ENCODE data around the gene WDR64. TPM values are rescaled to one million over a fixed set of nuclear protein-coding genes. Genes with fewer than 3 reads are reported as not detected.

Gene WDR64
- total and polyA plus RNA-seq, 2 of the 13 experiments (the other 11 are each of a cell fraction or from before 2014, with no cell fraction given): not detected

- peak; percentile 92; the same call in 1 of the 2 replicates for TF ChIP-seq ZFP91 (CRISPR knock-in tag; IDR thresholded peaks at IDR 0.05; ENCODE audit: borderline replicate concordance)
- TF ChIP-seq ZNF205 (CRISPR knock-in tag; IDR thresholded peaks at IDR 0.05): no peak; the same call in 1 of the 2 replicates
- TF ChIP-seq ZNF672 (CRISPR knock-in tag; IDR thresholded peaks at IDR 0.05): no peak
- no peak for TF ChIP-seq PAXIP1 (CRISPR knock-in tag; conservative IDR thresholded peaks at IDR 0.05)
- TF ChIP-seq PLRG1 (conservative IDR thresholded peaks at IDR 0.05): no peak
- no peak for TF ChIP-seq KLF11 (CRISPR knock-in tag; IDR thresholded peaks at IDR 0.05)
- TF ChIP-seq WIZ (CRISPR knock-in tag; IDR thresholded peaks at IDR 0.05): 0 out of 2 replicates have a peak, but pooled peaks have one; percentile 35
- TF ChIP-seq GATA4 (IDR thresholded peaks at IDR 0.05; ENCODE audit: borderline replicate concordance, low read depth): no peak
- peak; percentile 8; the same call in 1 of the 2 replicates for TF ChIP-seq ZNF768 (CRISPR knock-in tag; IDR thresholded peaks at IDR 0.05)
- TF ChIP-seq E2F1 (CRISPR knock-in tag; IDR thresholded peaks at IDR 0.05): peak; percentile 99
- TF ChIP-seq NFE2 (CRISPR knock-in tag; IDR thresholded peaks at IDR 0.05): no peak
- TF ChIP-seq ZNF713 (CRISPR knock-in tag; IDR thresholded peaks at IDR 0.05): 0 out of 2 replicates have a peak, but pooled peaks have one; percentile 58
- TF ChIP-seq ZFP36 (IDR thresholded peaks at IDR 0.05; ENCODE audit: borderline replicate concordance, low read depth, low read length, partially characterized antibody): no peak
- TF ChIP-seq ZNF33A (CRISPR knock-in tag; IDR thresholded peaks at IDR 0.05; ENCODE audit: borderline replicate concordance): no peak
- TF ChIP-seq CENPX (CRISPR knock-in tag; IDR thresholded peaks at IDR 0.05): no peak
- TF ChIP-seq ZMAT5 (CRISPR knock-in tag; IDR thresholded peaks at IDR 0.05; ENCODE audit: borderline replicate concordance, low read depth): no peak
- no peak for TF ChIP-seq ZNF512B (CRISPR knock-in tag; IDR thresholded peaks at IDR 0.05; ENCODE audit: borderline replicate concordance)
- TF ChIP-seq HMG20A (CRISPR knock-in tag; IDR thresholded peaks at IDR 0.05; ENCODE audit: borderline replicate concordance): no peak
- TF ChIP-seq ZNF780A (CRISPR knock-in tag; IDR thresholded peaks at IDR 0.05): peak; percentile 43; the same call in 1 of the 2 replicates
Measured at GRCh38 chr1:241847796-241848685, 196.0 kb downstream of the WDR64 start, which contains the start of gene EXO1 (continued).
